GM19351 (cell line): ENCODE measurements around the gene PLSCR1.
"Not testable (repeated sequence)": the region's sequence is repeated elsewhere in the genome, so short reads cannot be mapped to it uniquely, and the experiment has no call there.

ENCODE experiments used
- ATAC-seq: cut with Tn5 transposase; IDR thresholded peaks from one replicate; pipeline ENCODE4 v1.9.1; 2021; ENCODE audit warnings: mild to moderate bottlenecking, moderate library complexity; ENCODE audit not compliant: unreplicated experiment

Gene PLSCR1

DNA sequence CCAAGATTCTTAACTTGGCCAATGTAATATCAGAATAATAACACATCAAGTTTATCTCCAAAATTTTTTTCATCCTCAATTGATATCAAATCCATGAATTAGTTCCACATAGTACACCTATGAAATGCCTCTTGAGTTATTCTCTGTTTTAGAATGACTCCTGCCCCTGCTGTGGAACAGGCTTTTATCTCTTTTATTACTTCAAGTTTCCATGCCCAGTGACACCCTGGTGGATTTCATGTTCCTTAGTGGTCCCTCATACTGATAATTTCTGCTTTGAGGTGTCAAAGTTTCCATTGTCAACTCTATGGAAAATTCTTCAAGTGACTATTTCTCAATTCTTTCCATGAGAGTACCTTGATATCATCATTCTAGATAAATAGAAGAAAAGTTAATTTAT is 24.6 kb downstream of the PLSCR1 start:
- no peak for ATAC-seq

GRCh38 chr3:146517684-146518435 is 26.5 kb downstream of the PLSCR1 start:
- no peak for ATAC-seq

DNA sequence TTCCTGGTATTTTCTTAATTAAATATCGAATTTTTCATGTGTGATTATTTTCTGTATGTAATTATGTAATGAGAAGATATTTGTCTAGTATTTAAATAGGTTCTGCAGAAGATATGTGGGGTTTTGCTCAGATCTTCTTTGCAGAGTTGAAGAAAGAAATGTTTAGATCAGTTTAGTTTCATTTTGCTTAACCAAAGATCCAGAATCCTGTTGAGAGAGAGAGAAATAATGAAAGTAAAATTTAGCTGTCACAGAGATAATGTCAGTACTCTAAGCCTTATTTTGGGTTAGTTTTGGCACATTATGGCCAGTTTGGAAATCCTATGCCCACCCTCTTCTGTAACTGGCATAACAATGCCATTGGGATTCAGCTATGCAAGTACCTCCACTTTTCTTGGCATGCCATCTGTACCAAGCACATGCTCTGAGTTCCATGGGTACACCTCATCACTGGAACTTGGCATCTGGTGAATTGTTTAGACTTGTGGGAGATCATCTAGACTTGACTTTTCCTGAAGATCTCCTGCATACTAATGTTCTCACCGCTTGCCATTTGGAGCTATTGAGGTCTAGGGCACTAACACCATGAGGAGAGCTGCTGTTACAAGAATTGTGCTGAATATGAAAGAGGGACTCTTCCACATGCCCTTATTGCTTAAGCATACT is 30.9 kb downstream of the PLSCR1 start:
- ATAC-seq, result no peak

GRCh38 chr3:146511402-146512134 is 32.8 kb downstream of the PLSCR1 start:
- no peak for ATAC-seq

- ATAC-seq, result no peak
Observed at GRCh38 chr3:146507331-146508120, 36.9 kb downstream of the PLSCR1 start.

DNA sequence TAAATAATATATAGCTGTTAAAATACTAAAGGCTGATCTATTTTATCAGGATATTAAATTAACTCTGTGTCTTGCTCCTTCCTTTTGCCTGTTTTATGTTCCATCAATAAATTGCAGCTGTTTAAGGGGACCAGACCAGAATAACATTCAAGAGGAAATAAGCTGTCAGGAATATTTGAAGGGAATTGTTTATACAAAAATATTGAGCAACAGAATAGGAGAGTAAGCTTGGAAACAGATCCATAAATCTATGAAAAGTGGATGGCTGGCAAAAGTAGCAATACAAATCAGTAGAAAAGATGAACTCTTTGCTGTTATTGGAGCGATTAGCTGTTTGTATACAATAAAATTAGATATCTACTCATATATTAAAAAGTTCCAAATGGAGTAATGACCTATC is 38.9 kb downstream of the PLSCR1 start:
- no peak for ATAC-seq

- ATAC-seq, result no peak
Observed at GRCh38 chr3:146504498-146505197, 39.8 kb downstream of the PLSCR1 start.

DNA sequence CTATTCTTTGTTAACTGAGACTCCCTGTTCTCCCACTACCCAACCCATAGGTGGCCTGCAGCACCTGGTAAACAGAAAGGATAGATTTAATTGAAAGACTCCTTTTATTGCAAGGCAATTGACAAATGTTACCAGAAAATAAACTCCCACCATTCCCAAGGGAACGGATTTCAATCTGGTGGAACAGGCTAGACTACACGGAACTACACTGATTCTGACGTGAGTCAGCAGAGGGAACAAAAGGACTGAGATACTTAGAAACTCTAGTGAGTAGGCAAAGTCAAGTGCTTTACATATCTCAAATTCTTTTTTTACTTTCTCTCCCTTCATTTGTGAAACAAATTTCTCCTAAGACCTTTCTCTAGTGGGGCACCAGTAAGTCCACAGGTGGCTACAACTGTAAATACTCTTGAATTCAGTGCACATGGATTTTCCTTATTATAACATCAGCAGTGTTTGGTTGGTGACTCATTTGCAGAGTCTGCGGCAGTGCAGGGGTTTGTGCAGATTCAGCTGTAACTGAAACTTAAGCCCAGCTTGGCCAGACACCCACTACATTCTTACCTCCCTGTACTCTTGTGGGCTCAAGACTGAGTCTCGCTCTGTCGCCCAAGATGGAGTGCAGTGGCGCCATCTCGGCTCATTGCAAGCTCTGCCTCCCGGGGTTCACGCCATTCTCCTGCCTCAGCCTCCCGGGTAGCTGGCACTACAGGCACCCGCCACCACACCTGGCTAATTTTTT is 40.8 kb downstream of the PLSCR1 start:
- peak; percentile 97 for ATAC-seq

DNA sequence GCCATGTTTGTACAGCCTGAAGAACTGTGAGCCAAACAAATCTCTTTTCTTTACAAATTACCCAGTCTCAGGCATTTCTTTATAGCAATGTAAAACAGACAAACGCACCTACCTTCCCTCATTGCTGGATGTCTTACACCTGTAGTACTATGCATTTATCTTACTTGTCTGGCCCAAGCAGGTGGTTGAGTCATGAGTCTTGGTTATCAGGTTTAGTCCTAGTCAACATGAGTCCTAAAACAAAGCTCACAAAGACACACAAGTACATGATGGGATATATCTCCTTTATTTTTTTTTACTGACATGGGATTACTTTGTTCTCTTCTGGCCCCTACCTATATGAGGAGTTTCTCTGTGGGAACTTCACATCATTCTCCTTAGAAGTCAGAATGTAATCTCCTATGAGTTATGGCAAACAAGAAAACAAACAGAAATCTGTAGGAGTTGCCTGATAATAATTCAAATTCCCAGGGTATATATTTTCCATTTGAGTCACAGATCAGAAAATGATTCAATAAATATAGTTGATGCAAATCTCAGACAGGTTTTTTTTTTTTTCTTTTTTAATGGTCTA is 41.4 kb downstream of the PLSCR1 start:
- no peak for ATAC-seq

DNA sequence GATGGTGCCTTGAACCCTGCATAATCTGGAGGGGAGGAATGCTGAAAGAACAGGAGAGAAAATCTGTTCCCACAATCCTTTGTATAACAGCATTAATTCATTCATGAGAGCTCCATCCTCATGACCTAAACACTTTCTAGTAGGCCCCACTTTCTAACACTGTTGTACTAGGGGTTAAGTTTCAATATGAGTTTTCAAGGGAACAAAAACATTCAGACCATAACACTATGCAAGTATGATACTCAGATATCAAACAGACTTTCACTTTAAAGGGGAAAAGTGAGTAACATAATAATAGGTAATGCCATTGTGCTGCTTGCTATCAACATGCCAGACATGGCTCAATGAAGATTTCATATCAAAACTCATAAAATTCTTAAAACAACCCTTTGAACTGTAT is 42.7 kb downstream of the PLSCR1 start:
- peak; percentile 35 for ATAC-seq

GRCh38 chr3:146499701-146500100 is 44.7 kb downstream of the PLSCR1 start:
- ATAC-seq, result no peak

DNA sequence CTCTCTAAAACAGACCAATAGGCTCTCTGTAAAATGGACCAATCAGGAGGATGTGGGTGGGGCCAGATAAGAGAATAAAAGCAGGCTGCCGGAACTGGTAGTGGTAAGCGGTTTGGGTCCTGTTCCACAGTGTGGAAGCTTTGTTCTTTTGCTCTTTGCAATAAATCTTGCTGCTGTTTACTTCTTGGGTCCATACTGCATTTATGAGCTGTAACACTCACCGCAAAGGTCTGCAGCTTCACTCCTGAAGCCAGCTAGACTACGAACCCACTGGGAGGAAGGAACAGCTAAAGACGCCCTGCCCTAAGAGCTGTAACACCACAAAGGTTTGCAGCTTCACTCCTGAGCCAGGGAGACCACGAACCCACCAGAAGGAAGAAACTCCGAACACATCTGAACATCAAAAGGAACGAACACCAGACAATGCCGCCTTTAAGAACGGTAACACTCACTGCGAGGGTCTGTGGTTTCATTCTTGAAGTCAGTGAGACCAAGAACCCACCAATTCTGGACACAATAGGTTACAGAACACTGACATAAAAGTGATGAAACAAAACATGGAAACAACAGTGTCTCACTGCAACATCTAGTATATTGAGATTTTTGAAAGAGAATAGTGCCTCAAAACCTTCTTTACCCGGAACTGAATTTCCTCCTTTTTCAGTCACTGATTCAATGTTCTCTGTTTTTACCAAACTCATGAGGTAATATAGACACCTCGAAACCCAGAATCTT is 46.2 kb downstream of the PLSCR1 start:
- no peak for ATAC-seq

GRCh38 chr3:146497145-146497843 is 47.1 kb downstream of the PLSCR1 start:
- ATAC-seq, result not testable (repeated sequence)

DNA sequence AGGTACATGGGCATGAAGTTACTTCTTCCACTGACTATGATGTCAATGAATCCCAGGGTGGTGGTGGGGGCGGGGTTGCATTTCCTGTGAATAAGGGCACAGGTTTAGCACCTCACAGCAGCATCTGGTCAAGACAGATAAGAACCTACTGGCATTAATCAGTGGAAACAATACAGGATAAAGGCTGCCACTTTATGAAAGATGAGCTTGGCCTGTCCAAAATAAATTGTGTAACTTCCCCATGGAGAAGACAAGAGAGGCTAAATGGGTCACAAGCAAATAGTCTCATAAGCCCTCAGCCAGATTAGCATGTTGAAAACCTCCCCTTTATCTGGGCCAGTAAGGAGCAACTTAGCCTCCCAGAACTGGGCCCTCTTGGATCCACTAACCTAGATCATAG is 47.7 kb downstream of the PLSCR1 start:
- no peak for ATAC-seq

GRCh38 chr3:146496251-146496650 is 48.2 kb downstream of the PLSCR1 start:
- no peak for ATAC-seq

DNA sequence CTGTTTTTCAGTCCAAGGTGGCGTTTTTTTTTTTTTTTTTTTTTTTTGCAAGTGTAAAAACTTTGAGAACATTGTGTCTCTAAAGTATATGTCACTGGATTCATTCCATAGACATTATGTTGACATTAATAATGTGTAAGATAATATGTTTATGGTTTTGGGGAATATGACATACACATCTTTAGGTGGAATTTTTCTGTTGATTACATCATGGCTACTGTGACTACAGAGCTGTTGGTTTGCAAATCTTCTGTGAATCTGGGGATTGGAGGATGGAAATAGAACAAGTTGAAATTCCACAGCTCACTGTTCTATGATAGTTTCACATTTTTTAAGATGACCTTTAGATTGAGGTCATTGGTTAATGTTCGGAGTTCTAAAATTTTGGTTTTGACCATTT is 50.6 kb downstream of the PLSCR1 start:
- no peak for ATAC-seq

DNA sequence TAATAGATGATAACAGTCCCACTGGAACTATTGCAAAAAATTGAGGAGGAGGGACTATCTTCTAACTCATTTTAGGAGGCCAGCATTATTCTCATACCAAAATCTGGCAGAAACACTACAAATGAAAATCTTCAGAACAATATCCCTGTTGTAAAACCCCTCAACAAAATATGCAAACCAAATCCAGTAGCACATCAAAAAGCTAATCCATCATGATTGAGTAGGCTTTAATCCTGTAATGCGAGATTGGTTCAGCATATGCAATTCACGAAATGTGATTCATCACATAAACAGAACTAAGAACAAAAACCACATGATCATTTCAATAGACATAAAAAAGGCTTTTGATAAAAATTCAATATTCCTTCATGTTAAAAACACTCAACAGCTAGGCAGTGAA is 51.2 kb downstream of the PLSCR1 start:
- ATAC-seq, result no peak

DNA sequence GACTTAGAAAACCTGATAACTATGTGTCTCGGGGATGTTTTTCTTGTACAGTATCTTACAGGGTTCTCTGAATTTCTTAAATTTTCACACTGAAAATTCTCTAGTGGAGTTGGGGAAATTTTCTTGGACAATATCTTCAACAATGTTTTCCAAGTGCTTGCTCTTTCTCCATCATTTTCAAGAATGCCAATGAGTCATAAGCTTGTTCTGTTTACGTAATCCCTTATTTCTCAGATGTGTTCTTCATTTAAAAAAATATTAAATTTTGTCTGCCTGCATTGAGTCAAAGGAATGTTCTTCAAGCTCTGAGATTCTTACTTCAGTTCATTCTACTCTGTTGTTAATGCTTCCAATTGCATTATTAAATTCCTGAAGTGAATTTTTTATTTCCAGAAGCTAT is 53.1 kb downstream of the PLSCR1 start:
- no peak for ATAC-seq
